HPDE6-E6E7 (cell line): ENCODE data around the gene PPP1R13L.
"Not testable (repeated sequence)": the region's sequence is repeated elsewhere in the genome, so short reads cannot be mapped to it uniquely, and the experiment has no call there.

Experiments used
- DNase-seq: peaks from one replicate; pipeline ENCODE4 v3.0.0; 2011; ENCODE audit warnings: missing footprints; ENCODE audit errors: extremely low spot score

The PPP1R13L gene

DNA sequence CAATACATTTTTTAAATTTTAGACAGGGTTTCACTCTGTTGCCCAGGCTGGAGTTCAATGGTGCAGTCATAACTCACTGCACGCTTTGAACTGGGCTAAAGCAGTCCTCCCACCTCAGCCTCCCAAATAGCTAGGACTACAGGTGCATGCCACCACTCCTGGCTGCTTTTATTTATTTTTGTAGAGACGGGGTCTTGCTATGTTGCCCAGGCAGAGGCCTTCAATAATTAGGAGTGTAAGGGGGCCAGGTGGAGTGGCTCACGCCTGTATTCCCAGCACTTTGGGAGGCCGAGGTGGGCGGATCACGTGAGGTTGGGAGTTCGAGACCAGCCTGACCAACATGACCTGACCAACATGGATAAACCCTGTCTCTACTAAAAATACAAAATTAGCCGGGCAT is 27.7 kb upstream of the PPP1R13L start:
- not testable (repeated sequence) for DNase-seq

DNA sequence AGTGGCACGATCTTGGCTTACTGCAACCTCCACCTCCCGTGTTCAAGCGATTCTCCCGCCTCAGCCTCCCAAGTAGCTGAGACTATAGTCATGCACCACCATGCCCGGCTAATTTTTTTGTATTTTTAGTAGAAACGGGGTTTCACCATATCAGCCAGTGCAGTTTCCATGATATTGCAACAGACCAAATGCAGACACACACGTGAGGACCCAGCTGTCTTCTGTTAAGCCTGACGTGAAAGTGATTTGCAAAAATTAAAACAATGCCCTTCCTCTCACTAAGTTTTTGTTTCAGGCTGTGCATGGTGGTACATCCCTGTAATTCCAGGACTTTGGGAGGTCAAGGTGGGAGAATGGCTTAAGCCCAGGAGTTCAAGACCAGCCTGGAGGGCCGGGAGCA is 26.1 kb upstream of the PPP1R13L start:
- DNase-seq = not testable (repeated sequence)

DNA sequence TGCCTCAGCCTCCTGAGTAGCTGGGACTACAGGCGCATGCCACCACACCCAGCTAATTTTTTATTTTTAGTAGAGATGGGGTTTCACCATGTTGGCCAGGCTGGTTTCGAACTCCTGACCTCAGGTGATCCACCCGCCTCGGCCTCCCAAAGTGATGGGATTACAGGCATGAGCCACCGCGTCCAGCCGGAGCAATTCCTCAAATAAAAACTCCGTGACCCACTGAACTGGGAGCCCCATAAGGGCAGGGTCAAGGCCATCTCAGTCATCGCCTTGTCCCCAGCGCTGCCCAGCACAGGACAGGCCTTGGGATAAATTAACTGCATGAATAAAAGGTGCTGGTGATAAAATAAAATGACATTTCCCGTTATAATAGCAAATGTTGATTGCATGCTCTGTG is 25.0 kb upstream of the PPP1R13L start:
- DNase-seq = not testable (repeated sequence)

DNA sequence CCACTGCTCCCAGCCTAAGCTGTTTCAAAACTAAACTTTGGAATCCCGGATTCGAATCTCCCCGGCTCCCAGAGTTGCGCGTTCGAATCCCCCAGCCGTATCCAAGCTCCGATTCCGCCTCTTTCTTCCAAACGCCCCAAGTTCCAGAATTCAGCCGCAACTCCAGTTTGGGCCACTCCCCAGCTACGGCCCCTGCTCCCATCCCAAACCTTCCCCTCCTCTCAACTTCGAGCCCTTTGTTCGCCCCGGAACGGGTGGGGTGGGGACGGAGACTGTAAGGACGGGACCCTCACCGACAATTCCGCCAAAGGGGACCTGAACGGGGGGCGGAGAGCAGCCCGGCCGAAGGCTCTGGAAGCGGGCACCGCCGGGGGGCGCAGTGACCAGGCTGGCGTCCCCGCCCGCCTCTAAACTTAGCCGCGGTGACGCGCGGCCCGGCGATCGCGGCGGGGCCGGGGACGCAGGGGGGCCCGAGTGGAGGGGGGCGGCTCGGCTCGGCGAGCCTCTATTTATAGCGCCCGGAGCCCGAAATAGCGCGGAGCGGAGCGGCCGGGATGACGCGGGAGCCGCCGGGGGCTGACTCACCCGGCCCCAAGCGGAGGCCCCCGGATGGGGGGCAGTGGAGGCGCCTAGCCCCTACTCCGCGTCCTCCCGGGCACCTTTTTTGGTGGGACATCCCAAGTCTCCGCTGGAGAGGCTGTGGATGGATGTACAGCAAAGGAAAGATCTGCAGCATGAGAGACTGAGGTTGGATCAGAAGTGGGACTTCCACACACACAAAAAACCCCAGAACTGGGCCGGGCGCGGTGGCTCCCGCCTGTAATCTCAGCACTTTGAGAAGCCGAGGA is 23.7 kb upstream of the PPP1R13L start:
- DNase-seq = no peak

DNA sequence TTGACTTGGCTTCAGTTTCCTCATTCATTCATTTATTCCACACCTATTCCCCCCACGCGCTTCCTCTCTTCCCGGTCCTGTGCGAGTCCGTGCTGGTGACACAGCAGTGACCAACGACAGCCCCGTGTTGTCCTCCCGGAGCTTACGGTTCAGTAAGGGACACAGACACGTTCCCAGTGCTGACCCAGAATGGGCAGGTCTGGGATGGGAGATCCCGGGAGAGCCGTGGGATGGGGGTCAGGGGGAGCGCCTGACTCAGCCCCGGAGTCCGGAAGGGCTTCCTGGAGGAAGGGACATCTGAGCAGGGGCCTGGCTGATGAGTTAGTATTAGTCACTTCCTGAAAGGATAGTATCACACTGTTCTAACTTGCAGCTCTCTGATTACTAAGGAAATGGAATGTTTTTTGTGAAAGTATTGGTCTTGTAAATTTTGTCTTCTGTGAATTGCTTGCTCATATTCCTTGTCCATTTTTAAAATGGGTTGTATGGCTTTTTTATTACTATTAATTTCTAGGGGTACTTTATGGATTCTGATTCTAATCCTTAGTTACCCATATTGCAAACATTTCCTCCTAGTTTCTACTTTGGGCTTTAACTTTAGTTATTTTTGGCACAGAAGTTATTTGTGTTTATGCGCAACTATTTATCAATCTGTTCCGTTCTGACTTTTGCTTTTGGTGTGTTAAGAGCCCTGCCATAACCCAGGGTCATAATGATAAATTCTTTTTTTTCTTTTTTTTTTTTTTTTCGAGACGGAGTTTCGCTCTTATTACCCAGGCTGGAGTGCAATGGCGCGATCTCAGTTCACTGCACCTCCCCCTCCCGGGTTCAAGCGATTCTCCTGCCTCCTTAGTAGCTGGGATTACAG is 19.6 kb upstream of the PPP1R13L start:
- peak; percentile 88 for DNase-seq

DNA sequence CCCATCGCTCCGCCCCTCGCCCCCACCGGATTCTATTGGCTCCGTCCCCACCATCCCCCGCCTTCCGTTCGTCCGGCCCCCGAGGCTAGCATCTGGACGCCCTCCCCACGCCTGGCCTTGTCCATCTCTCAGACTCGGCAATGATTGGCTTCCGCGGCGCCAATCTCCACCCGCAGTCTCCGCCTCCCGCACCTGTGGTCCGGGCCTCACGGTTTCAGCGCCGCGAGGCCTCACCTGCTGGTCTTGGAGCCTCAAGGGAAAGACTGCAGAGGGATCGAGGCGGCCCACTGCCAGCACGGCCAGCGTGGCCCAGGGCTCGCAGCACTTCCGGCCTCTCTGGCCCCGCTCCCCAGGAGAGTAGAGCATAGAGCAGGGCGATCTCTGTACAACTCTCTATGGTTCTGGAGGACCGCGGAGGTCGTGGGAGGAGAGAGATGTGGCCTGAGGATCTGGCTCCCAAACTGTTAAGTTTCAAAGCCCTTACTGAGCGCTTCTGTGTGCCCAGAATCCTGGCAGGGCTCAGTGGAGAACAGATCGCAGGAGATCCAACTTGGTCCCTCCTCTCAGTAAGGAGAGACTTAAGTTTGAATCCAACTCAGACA is 18.8 kb upstream of the PPP1R13L start, which contains the start of gene ERCC1:
ERCC1 (minus strand) TSS at position 329 of the 602 bp plus-strand sequence. CDS start 543 bp downstream, outside the sequence.
- peak; percentile 97 for DNase-seq

DNA sequence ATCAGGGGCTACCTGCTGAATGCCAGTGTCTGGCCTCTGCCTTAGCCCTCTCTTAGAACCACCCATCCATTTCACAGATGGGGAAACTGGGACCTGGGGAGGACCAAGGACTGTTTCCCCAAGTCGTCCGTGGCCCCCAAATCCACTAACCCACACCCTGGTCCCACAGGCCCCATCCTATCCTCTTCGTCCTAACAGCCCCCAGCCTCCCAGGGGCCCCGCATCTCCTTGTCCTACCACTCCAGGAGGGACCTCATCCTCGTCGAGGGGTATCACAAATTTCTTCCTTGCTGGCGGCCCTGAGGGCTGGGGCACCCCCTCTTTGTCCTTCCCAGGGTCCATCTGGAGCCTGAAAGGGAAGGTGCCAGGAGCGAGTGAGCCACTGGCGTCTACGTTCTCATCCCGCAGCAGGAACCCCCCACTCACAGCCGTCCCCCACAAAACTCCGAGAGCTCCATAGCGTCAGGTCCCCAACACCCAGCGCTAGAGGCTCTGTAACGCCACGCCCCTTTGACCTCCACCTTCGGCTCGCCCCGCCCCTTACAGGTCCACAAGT is 18.2 kb upstream of the PPP1R13L start:
- DNase-seq = no peak

DNA sequence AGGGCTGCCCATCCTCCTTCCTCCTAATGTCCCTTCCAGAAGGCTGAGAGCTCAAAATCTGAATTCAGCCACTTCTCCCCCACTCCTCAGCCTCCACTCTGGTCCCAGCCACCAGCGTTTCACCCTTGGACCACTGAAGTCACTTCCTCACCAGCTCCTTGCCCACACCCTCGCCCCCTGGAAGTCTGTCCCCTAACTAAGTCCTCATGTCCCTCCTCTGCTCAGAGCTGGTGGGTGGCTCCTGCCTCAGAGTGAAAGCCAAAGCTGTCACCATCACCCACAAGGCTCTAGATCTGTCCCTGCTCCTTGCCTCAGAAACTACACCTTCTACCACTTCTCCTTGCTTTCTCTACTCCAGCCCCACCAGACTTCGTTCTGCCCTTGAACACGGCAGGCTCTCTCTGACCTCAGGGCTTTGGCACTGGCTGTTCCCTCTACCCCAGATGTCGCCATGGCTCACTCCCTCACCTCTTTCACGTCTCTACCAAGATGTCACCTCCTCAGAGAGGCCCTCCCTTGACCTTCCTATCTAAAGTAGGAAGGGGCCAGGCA is 17.2 kb upstream of the PPP1R13L start:
- DNase-seq = no peak

DNA sequence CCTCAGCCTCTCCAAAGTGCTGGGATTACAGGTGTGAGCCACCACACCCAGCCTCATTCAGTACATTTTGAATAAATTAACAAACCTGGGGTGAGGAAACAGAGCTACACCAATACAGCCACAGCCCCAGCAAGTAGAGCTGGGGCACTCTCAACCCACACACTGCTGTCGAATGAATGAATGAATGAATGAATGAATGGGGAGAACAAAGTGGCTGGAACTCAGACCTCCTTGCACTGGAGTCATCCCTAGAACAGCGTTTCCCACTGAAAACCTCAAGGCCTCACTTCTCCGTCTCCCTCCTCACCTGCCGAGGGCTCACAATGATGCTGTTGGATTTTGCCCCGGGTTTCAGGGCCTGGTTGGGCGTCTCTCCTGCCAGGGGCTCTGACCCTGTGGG is 16.0 kb upstream of the PPP1R13L start:
- no peak for DNase-seq

DNA sequence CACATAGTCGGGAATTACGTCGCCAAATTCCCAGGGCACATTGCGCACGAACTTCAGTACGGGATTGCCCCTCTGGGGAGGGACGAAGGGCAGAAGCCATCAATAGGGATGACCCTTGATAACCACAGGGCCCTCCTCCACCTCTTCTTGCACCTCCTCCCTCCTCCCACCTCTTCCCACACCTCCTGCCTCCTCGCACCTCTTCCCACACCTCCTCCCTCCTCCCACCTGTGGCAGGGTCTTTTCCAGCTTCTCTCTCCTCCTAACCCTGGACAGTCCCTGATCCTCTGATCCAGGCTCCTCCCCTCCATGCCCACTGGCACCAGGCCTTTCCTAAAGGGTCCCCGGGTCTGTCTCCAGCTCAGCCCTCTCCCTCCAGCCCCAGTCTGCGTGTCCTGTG is 15.5 kb upstream of the PPP1R13L start:
- DNase-seq = no peak

DNA sequence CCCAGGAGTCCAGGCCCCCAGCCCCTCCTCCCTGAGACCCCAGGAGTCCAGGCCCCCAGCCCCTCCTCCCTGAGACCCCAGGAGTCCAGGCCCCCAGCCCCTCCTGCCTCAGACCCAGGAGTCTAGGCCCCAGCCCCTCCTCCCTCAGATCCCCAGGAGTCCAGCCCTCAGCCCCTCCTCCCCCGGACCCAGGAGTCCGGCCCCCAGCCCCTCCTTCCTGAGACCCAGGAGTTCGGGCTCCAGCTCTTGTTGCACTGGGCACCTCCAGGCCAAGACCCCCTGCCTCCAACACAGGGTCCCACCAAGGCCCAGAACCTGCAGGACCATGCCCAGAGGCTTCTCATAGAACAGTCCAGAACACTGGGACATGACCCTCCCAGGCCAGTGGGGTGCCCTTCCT is 15.0 kb upstream of the PPP1R13L start:
- DNase-seq = no peak

DNA sequence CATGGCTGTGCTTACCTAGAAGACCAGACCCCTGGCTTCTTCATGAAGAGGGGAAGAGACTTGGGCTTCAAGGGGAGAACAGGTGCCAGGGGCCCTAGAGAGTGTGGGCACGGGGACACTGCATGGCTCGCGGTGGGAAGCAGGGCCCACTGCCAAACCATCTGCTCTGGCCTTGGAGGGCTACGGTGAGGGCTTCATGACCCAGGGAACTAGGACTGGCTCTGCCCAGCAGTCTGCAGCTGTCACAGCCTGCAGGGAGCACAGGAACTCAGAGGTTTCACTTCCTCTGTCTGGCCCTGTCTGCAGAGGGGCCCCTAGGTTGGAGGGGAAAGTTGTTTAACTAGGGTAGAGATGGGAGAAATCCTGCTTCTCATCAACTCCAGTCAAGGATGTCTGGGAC is 14.5 kb upstream of the PPP1R13L start:
- DNase-seq = no peak

DNA sequence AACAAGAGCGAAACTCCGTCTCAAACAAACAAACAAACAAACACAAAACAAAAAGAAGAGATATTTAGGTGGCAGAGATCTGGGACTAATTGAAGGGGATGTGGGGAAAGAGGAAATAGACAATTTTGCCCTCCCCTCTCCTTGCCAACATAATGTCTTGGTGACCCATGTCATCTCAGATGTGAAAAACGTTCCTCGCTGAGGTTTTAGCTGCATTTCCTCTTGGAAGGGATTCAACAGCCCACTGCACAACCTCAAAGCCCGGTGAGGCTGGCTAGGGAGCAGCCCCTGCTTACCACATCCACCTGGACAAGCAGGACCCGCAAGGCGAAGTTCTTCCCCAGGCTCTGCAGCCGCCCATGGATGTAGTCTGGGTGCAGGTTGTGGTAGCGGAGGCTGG is 13.9 kb upstream of the PPP1R13L start:
- no peak for DNase-seq

DNA sequence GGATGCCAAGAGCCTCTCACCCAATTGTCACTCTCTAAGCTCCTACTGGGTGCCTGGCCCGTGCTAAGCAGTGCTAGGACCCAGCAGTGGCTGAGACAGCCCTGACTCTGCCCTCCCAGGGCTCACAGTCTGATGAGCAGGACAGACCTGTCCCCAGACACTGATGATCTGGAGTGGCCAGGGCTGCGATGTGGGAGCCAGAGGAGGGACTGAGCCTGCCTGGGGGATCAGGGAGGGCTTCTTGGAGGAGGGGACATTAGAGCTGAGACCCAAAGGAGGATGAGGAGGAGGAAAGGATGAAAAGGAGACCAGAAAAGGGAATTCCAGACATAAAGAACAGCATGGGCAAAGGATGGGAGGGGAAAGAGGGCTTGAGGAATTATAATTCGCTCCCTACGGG is 12.3 kb upstream of the PPP1R13L start:
- DNase-seq = no peak

DNA sequence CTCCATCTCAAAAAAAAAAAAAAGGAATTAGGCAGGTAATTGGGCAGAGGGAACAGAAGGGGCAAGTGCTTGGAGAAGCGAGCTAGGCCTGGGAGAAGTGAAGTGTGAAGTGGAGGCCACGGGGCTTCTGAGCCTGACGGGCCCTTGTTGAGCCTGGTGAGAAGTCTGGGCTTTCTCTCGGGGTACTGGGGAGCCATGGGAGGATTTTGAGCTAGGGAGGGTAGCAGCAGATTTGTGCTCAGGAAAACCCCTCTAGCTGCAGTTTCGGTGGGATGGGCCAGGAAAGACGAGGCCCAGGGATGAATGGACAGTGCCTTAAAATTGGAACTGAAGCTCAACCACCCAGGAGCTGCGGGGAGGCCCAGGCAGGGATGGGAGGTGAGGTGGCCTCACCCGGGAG is 9.6 kb upstream of the PPP1R13L start:
- DNase-seq = no peak

DNA sequence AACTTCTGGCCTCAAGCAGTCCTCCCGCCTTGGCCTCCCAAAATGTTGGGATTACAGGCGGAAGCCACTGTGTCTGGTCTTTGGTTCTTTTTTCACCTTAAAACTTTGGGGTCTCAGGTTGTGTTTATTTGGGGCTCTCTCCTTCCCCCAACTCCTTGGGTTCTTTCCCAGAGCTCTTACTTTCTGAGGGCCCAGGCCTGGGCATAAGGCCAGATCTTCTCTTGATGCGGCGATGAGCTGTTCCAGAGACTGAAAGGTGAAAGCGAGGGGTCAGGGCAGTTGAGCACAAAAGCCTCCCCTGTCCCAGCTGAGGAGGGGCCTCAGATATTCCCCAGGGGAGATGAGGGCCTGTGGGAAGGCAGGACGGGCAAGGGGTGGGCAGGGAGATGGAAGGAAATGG is 8.6 kb upstream of the PPP1R13L start:
- DNase-seq = no peak

DNA sequence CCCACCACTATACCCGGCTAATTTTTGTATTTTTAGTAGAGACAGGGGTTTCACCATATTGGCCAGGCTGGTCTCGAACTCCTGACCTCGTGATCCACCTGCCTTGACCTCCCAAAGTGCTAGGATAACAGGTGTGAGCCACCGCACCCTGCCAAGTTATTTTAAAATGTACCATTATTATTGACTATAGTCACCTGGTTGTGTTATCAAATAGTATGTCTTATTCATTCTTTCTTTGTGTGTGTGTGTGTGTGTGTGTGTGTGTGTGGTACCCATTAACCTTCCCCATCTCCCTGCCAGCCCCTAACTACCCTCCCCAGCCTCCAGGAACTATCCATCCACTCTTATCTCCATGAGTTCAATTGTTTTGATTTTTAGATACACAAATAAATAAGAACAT is 5.5 kb upstream of the PPP1R13L start:
- DNase-seq = not testable (repeated sequence)

DNA sequence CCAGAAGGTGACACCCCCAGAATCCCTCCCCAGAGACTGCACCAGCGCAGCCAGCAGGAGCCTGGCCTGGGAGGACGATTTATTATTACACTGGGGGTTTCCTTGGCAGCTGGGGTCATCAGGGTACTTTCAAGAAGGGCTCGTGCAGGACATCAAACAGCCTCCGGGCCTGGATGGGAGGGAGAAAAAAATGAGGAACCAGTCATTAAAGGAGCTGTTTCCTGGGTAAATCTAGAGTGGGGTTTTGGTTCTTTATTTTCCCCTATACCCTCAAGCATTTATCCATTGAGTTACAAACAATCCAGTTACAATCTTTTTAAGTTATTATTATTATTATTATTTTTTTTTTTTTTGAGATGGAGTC is 4.7 kb upstream of the PPP1R13L start:
- DNase-seq = no peak

DNA sequence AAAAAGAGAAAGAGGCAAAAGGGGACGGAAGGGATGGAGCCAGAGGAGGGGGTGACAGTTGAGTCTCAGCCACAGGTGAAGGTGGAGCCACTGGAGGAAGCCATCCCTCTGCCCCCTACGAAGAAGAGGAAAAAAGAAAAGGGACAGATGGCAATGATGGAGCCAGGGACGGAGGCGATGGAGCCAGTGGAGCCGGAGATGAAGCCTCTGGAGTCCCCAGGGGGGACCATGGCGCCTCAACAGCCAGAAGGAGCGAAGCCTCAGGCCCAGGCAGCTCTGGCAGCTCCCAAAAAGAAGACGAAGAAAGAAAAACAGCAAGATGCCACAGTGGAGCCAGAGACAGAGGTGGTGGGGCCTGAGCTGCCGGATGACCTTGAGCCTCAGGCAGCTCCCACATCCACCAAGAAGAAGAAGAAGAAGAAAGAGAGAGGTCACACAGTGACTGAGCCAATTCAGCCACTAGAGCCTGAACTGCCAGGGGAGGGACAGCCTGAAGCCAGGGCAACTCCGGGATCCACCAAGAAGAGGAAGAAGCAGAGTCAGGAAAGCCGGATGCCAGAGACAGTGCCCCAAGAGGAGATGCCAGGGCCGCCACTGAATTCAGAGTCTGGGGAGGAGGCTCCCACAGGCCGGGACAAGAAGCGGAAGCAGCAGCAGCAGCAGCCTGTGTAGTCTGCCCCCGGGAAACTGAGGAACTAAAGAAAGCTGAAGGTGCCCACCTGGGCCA is 4.1 kb upstream of the PPP1R13L start:
- DNase-seq = no peak

DNA sequence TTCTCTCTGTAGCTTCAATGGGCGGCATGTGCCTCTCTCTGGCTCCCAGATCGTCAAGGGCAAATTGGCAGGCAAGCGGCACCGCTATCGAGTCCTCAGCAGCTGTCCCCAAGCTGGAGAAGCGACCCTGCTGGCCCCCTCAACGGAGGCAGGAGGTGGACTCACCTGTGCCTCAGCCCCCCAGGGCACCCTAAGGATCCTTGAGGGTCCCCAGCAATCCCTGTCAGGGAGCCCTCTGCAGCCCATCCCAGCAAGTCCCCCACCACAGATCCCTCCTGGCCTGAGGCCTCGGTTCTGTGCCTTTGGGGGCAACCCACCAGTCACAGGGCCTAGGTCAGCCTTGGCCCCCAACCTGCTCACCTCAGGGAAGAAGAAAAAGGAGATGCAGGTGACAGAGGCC is 3.3 kb upstream of the PPP1R13L start:
- no peak for DNase-seq

DNA sequence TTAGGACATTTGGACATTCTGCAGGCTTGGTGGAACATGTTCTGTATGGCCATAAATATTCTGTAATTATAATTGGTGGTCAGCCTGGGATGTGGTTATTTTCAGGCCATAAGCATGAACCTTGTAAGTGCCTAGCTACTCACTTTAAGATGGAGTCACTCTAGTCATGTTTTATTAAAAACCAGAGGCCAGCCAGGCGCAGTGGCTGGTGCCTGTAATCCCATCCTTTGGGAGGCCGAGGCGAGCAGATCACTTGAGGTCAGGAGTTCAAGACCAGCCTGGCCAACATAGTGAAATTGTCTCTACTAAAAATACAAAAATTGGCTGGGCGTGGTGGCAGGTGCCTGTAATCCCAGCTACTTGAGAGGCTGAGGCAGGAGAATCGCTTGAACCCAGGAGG is 2.7 kb upstream of the PPP1R13L start:
- DNase-seq = not testable (repeated sequence)
